Ovary (tissue), 9 donors: ENCODE measurements around the gene PALLD. TPM values are rescaled to one million over a fixed set of nuclear protein-coding genes. Genes with fewer than 3 reads are reported as not detected.

Experiments used
- DNase-seq, 5 donors: peaks; one replicate each; pipeline ENCODE4 v3.0.0-alpha.2; 2019 to 2020
- H3K27ac ChIP-seq, 2 donors: fragments of 200-600 bp; one replicate each; pipeline versions ENCODE4 v1.5.1 to v1.8.0; 2019 to 2022
- H3K27me3 ChIP-seq: fragments of 200-600 bp; one replicate; pipeline ENCODE4 v1.8.0; 2022
- H3K36me3 ChIP-seq: fragments of 200-600 bp; sonication (generic); one replicate; pipeline ENCODE4 v1.5.1; 2019
- H3K4me1 ChIP-seq: one replicate; pipeline ENCODE4 v1.8.1; 2013; ENCODE audit warnings: mild to moderate bottlenecking, moderate library complexity; ENCODE audit not compliant: insufficient read depth
- H3K4me3 ChIP-seq: fragments of 200-600 bp; sonication (generic); one replicate; pipeline ENCODE4 v1.5.1; 2017
- H3K9me3 ChIP-seq, 2 donors: fragments of 200-600 bp in 1 of 2; sonication (generic) in 1 of 2; one replicate each; pipeline versions ENCODE4 v1.5.1 to v1.8.1; 2013 to 2019; ENCODE audit warnings: mild to moderate bottlenecking in 1 of 2, moderate library complexity in 1 of 2
- CTCF ChIP-seq, 3 donors: fragments of 450-650 bp in 2 of 3; fragments of 200-600 bp in 1 of 3; IDR thresholded peaks; one replicate each; pipeline versions ENCODE4 v1.5.1 to v1.8.0; 2016 to 2022; ENCODE audit warnings: antibody characterized with exemption in 3 of 3, mild to moderate bottlenecking in 1 of 3
- EP300 ChIP-seq: sonication (generic); formaldehyde crosslinking; IDR thresholded peaks from one replicate; pipeline ENCODE4 v1.6.1; 2017; ENCODE audit warnings: antibody characterized with exemption
- POLR2A ChIP-seq: fragments of 450-650 bp; IDR thresholded peaks from one replicate; pipeline ENCODE4 v1.6.1; 2017; ENCODE audit warnings: antibody characterized with exemption, mild to moderate bottlenecking, moderate library complexity
- WGBS, 3 donors: extraction: QIAGEN DNeasy Blood & Tissue Kit in 1 of 3; methylation state at CpG; one replicate each; pipeline versions ENCODE4 v1.1.5 to v1.1.7; 2013 to 2017; 5-methylcytosine and 5-hydroxymethylcytosine counted together
- intact Hi-C, 4 donors: fragments of 100-400 bp; cut with DNase I; formaldehyde crosslinking; loops; one replicate each; pipeline versions ENCODE4 v1.11.0 to v1.15.1; 2022 to 2023
- polyA plus RNA-seq, 2 donors: library from polyadenylated mRNA; stranded (reverse); fragments of 200-250 nt in 1 of 2; fragments of 350-450 nt in 1 of 2; fragmentation: Illumina TruSeq in 1 of 2; extraction: RNeasy Lipid Tissue Mini Kit (QIAGEN cat#74804) in 1 of 2; gene quantifications; one replicate each; pipeline ENCODE4 v1.2.3, GENCODE V29; 2013 to 2014
- total RNA-seq, 7 donors: library from RNA; depleted of rRNA in 2 of 7; stranded (reverse); fragments of >200 nt in 2 of 7; fragmentation: NEBNext Ultra II Directional in 3 of 7; extraction: Animal tissue kit (Norgen Biotek cat#: 25700) in 3 of 7; gene quantifications; one replicate each; pipeline versions ENCODE4 v1.1.0 to v1.2.4, GENCODE V29; 2016 to 2023
- donor health status: DM: no; HTN: no; CAD: no; lungs with moderate emphysema.
- donor health status: DM: no; HTN: no; CAD: no.
- donor health status: Bipolar disorder and iron deficiency.
- donor health status: DM: yes; HTN: yes; CAD: no.
- donor health status: DM: no; HTN: no; CAD: no.
- donor health status: DM: yes; HTN: yes; CAD: no.

Gene PALLD
- total and polyA plus RNA-seq, 9 donors, result 96.8 to 605 (median 137) TPM

- Histone ChIP-seq H3K4me1 (peaks cover 2% of the 10 kb centered on the region), H3K9me3 (no peaks in the 10 kb centered on the region), H3K36me3 (no peaks in the 10 kb centered on the region), H3K4me3 (no peak overlapping the region), H3K27me3 (no peaks in the 10 kb centered on the region), H3K27ac (no peak overlapping the region)
- no peak for TF ChIP-seq CTCF (IDR thresholded peaks at IDR 0.05)
- TF ChIP-seq EP300, result no peak
- TF ChIP-seq POLR2A, result no peak
- intact Hi-C loops, result no loop called here
- no peak for DNase-seq
- 83 to 84% (median 84%) methylated on average over 9 of the region's 9 CpGs for WGBS, 3 donors
Observed at GRCh38 chr4:168538632-168539031, 41.8 kb downstream of the PALLD start.

- TF ChIP-seq CTCF (IDR thresholded peaks at IDR 0.05) (no peak), POLR2A (no peak), EP300 (no peak)
- intact Hi-C loops, result no loop called here
- H3K4me3 ChIP-seq, result no peak overlapping the region
- H3K9me3 ChIP-seq, result no peaks in the 10 kb centered on the region
- peaks cover 2% of the 10 kb centered on the region for H3K4me1 ChIP-seq
- no peak for DNase-seq
- no peak overlapping the region for H3K27ac ChIP-seq
- no peaks in the 10 kb centered on the region for H3K27me3 ChIP-seq
- H3K36me3 ChIP-seq, result no peaks in the 10 kb centered on the region
- 36 to 47% (median 37%) methylated on average over 9 of the region's 9 CpGs for WGBS, 3 donors
Observed at GRCh38 chr4:168540086-168540485, 43.2 kb downstream of the PALLD start.

- H3K36me3 ChIP-seq, result no peaks in the 10 kb centered on the region
- H3K4me3 ChIP-seq, result no peak overlapping the region
- no peak overlapping the region for H3K27ac ChIP-seq
- DNase-seq, result no peak
- H3K4me1 ChIP-seq, result peaks cover 2% of the 10 kb centered on the region
- intact Hi-C loops, result no loop called here
- WGBS, 3 donors, result 17 to 40% (median 23%) methylated on average over 6 of the region's 6 CpGs
- H3K27me3 ChIP-seq, result no peaks in the 10 kb centered on the region
- no peaks in the 10 kb centered on the region for H3K9me3 ChIP-seq
- TF ChIP-seq POLR2A, result no peak
- no peak for TF ChIP-seq EP300
- no peak for TF ChIP-seq CTCF (IDR thresholded peaks at IDR 0.05)
Observed at GRCh38 chr4:168540503-168541265, 43.8 kb downstream of the PALLD start.

- 75 to 80% (median 78%) methylated on average over 7 of the region's 7 CpGs for WGBS, 3 donors
- DNase-seq, result no peak
- intact Hi-C loops, result no loop called here
- Histone ChIP-seq H3K4me3 (no peak overlapping the region), H3K36me3 (no peaks in the 10 kb centered on the region), H3K27me3 (no peaks in the 10 kb centered on the region), H3K27ac (no peak overlapping the region), H3K4me1 (peaks cover 2% of the 10 kb centered on the region), H3K9me3 (no peaks in the 10 kb centered on the region)
- no peak for TF ChIP-seq CTCF (IDR thresholded peaks at IDR 0.05)
- no peak for TF ChIP-seq POLR2A
- no peak for TF ChIP-seq EP300
Observed at GRCh38 chr4:168541266-168541953, 44.6 kb downstream of the PALLD start.
